Measurements from ENCODE around the gene HTRA1.

DNA sequence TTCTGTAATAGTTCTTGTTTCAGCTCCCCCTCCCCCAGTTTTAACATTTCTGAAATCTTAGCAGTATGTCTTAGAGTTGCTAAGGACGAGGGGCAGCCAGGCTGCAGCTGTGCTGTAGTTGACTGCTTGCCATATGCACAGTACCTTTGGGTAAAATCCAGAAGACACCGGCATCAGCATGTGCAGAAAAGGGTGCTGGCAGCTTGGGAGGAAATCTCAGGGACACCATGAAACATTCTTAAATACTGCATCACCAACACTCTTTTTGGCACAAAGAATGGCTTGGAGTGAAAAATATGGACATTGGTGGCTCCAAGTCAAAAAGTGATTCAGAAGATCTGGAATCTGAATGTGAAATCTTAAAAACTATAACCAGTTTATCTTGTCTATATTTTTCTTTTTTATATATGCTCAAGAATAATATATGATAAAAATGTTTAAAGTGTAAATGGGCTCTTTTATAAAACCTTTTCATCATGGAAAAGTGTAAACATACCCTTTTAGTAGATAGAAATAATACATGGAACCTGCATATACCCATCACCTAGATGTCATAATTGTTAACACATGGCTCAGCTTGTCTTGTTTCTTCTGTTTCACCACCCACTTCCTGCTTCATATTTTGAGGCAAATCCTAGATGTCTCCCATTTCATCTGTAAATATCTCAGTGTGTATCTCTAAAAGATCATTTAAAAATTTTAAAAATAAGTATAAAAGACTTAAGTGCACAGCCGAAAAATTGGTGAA lies 41.3 kb upstream of the HTRA1 start:
- TF ChIP-seq, protein P1, sequence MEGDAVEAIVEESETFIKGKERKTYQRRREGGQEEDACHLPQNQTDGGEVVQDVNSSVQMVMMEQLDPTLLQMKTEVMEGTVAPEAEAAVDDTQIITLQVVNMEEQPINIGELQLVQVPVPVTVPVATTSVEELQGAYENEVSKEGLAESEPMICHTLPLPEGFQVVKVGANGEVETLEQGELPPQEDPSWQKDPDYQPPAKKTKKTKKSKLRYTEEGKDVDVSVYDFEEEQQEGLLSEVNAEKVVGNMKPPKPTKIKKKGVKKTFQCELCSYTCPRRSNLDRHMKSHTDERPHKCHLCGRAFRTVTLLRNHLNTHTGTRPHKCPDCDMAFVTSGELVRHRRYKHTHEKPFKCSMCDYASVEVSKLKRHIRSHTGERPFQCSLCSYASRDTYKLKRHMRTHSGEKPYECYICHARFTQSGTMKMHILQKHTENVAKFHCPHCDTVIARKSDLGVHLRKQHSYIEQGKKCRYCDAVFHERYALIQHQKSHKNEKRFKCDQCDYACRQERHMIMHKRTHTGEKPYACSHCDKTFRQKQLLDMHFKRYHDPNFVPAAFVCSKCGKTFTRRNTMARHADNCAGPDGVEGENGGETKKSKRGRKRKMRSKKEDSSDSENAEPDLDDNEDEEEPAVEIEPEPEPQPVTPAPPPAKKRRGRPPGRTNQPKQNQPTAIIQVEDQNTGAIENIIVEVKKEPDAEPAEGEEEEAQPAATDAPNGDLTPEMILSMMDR (IDR thresholded peaks at IDR 0.05) = no peak
- TF ChIP-seq POLR2AphosphoS5 (IDR thresholded peaks at IDR 0.05; ENCODE audit: low read depth, low read length) = no peak
